HG02884 (cell line): ENCODE measurements around the gene HOXB5.

Experiments
- ATAC-seq: cut with Tn5 transposase; IDR thresholded peaks from one replicate; pipeline ENCODE4 v1.9.1; 2021; ENCODE audit warnings: mild to moderate bottlenecking, moderate library complexity; ENCODE audit not compliant: unreplicated experiment

The HOXB5 gene

DNA sequence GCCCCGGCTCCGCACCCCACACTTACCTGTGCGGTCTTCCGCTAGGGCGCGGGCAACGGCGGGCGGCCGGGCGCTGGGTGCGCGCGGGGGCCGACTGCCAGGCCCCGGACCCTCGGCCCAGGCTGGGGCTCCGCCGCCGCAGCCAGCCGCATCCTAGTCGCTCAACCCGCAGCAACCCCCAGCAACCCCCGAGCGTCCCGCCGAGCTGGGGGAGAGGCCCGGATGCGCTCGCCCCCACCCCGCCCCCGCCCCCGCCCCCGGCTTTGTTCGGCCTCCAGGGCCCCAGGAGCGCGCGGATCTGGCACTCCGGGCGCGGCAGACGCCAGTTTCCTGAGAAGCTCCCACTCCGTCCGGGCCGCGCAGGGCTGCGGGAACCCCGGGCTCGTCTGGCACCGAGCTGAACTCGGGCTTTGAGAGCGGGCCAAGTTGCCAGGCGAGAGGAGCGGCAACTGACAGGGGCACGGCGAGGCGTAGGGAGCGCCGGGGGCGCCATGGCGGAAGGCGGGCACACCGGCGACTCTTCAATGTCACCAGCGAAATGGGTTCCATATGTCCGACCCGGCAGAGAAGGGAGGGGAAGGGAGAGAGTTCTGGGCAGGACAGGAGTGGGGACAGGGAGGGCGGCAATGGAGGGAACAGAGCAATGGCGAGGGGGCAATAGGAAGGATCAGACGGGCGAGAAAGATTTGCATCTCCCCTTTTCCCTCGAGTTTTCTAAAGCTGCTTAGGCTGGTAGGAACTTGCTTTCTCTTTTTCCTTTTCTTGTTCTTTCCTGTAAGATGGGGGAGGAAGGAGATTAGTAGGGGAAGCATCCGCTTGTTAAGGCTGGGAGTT lies 29.2 kb downstream of the HOXB5 start:
- no peak for ATAC-seq

GRCh38 chr17:48563867-48564187 lies 29.8 kb downstream of the HOXB5 start:
- no peak for ATAC-seq

DNA sequence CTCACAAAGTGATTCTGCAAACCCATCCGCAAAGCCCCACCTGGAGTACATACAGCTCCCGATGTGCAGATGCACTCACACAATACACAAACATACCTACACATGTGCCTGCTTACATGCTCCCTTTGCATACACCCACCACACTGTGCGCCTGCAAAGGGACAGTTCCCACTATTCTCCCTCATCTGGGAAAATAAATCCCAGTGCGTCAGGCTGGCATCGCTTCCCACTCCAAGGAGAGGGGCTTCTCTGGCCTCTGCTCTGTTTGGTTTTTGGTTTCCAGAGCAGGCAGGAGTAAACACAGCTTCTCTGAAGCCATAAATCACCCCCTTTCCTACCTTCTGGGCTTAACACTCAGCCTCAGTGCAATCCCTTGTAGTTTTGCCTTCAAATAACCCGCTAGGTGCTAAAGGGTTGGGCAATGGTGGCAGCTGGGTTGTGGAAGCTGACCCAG lies 30.2 kb downstream of the HOXB5 start:
- ATAC-seq = no peak

DNA sequence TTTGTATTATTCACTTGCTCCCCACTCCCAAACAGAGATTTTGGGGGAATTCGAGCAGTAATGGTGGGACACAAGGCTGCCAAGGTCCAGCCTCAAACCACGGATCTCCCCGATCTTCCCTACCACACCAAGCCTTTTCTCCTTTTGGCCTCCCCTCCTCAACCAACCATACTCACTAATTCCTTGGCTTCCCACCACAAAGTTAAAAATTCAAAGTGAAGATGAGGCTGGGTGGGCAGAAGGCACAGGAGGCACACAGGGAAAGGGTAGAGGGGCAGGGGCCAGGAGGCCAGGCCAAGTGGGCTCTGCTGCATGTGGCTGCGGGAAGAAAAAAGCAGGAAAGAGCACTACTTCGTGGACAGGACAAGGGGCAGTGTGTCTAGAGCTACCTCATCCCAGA lies 30.6 kb downstream of the HOXB5 start:
- ATAC-seq = no peak

DNA sequence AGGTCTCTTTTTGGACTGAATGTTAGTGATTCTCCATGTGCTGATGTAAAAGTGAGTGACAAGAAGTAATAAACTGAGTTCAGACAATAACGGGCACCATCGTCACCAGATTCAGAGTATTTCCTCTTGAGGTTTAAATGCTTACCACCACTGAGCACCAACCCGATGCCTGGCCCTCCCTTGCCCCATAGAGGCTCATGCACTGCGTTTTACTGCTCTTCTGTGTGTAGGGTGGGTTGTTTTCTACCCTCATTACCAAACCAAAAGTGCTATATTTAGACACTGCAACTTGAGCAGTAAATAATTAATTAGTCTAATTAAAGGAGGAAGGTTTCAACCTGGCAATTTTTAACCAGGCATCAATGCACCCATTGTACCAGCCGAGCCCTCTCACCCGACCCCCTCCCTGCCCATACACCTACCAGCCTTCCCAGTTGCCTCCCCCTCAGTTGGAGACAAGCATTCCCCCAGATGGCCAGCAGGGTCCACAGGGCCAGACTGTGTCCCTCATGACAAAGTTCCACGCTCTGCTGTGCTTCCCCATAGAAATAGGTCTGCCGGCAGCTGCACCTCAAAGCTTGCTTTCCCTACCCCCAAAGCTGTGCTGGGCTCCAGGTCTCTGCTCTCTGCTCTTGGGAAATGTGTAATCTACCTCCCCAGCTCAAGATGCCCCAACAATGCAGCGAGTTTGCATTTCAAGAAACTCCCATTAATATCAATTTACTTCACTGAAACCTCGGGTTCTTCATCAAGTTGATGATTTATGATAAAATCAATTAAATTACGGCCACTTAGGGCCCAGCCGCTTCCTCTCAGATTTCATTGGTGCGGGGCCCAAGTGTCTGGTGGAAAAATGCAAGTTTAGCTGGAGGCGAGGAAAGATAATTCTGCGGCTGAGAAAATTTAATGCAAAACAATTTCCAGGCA lies 31.4 kb downstream of the HOXB5 start:
- no peak for ATAC-seq

- ATAC-seq = no peak
These were observed 33.5 kb downstream of the HOXB5 start for GRCh38 chr17:48559840-48560817.

DNA sequence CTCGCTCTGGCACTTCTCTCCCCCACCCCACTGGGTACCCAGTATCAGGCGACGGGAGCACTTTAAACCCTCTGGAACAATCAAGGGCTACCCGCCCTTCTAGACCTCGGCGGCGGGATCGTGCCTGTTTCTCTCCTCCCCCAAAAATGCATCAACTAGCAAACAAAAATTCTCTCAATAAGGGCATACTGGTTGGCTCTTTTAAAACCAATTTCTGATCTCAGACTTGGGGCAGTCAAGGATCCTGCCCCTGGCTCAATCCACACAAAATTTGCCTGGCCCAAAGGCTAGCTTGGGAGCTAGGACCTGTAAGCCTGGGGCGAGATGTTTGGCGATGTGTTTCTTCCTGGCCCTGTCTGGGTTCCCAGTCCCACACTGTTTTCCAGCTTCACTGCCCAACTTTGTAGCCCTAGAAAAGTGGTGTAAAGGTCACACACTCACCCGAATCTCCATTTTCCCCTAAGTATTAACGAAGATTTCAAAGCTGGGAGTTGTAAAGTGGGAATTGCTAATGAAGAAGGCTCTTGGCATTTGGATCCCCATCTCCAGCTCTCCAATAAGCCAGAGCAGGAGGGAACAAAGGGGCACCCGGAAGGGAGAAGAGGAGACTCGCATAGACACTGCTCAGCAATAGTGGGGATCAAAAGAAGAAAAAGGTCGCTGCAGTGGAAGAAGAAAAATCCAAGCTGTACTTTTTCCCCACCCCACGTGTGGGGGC lies 34.3 kb downstream of the HOXB5 start:
- no peak for ATAC-seq

DNA sequence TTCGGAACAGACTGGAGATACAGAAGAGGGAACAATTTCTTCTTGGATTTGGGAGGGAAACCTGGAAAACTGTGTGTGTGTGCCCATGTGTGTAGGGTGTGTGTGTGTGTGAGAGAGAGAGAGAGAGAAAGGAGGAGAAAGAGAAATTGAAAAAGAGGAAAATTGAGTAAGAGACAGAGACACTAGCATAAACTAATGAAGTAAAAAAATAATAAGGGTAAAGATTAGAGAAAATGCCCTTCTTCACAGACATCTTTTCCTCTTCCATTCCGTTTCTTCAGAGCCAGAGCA lies 34.8 kb downstream of the HOXB5 start:
- ATAC-seq = no peak

DNA sequence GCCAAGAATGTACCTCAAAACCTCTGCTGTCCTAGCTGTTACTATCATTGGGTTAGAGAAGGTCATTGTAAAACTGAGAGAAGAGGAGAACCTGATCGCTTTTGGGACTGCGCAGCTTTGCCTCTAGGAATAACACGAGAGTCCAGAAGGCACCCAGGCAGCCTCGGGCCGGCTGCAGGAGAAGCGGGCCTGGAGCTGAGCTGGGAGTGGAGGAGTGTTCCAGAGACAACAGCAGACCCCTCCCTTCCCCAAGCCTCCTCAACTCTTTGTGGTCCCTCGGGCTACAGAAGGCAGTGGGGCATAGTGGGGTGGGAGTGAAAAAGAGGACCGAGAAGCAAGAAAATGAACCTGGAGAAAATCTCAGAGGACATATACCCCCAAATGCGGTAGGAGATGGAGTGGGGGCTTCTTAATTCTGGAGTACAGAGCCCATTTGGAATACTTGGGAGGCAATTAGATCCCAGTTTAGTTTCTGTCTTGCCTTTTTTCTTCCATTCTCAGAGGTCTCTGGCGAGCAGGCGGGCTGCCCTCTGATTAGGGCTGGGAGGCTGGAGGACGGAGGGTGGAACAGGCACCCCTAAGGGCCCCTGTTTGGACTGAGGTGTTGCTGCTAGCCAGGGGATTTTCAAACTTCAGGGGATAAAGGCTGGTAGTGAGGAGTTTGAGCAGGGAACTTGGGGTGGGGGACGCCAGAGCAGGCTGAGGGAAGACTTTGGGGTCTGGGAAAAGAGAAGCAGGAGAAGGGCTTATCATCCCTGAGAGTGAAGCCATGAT lies 35.3 kb downstream of the HOXB5 start:
- no peak for ATAC-seq

GRCh38 chr17:48556576-48557401 lies 36.8 kb downstream of the HOXB5 start:
- ATAC-seq = no peak

GRCh38 chr17:48556229-48556575 lies 37.4 kb downstream of the HOXB5 start:
- no peak for ATAC-seq

- no peak for ATAC-seq
These were observed 38.0 kb downstream of the HOXB5 start for GRCh38 chr17:48555258-48556228.

- ATAC-seq = no peak
These were observed 38.9 kb downstream of the HOXB5 start for GRCh38 chr17:48554412-48555257.

- no peak for ATAC-seq
These were observed 39.8 kb downstream of the HOXB5 start for GRCh38 chr17:48553826-48554225.

GRCh38 chr17:48553190-48553547 lies 40.4 kb downstream of the HOXB5 start:
- no peak for ATAC-seq

GRCh38 chr17:48552466-48553189 lies 41.0 kb downstream of the HOXB5 start:
- no peak for ATAC-seq
